DOHH2 (cell line): ENCODE measurements around the gene SERPING1.

ENCODE experiments used
- H3F3A ChIP-seq: fragments of 200-600 bp; sonication (generic), shearing (Covaris generic); 2 replicates; pipeline ENCODE4 v1.6.0; 2016; ENCODE audit warnings: antibody characterized with exemption, mild to moderate bottlenecking; ENCODE audit not compliant: control insufficient read depth, insufficient read depth
- H3K27ac ChIP-seq: fragments of 200-600 bp; sonication (generic); 2 replicates; pipeline ENCODE4 v1.5.1; 2014; ENCODE audit warnings: low read depth, mild to moderate bottlenecking, low read length, moderate library complexity
- H3K27me3 ChIP-seq: fragments of 200-600 bp; sonication (generic); 2 replicates; pipeline ENCODE4 v1.6.1; 2014; ENCODE audit warnings: mild to moderate bottlenecking, low read length, mixed read lengths; ENCODE audit not compliant: control insufficient read depth
- H3K36me3 ChIP-seq: fragments of 200-600 bp; sonication (generic); 2 replicates; pipeline ENCODE4 v1.6.1; 2014; ENCODE audit warnings: mild to moderate bottlenecking, low read length, moderate library complexity, mixed read lengths; ENCODE audit not compliant: control insufficient read depth
- H3K4me1 ChIP-seq: fragments of 200-600 bp; sonication (generic); 2 replicates; pipeline ENCODE4 v1.6.1; 2014; ENCODE audit warnings: mild to moderate bottlenecking, low read length, mixed read lengths; ENCODE audit not compliant: control insufficient read depth
- H3K4me2 ChIP-seq: fragments of 200-600 bp; sonication (generic); 2 replicates; pipeline ENCODE4 v1.6.0; 2014; ENCODE audit warnings: mild to moderate bottlenecking, low read length, moderate library complexity
- H3K4me3 ChIP-seq: fragments of 200-600 bp; sonication (generic); 2 replicates; pipeline ENCODE4 v1.5.1; 2014; ENCODE audit warnings: mild to moderate bottlenecking, low read length, mixed read lengths
- H3K79me2 ChIP-seq: fragments of 200-600 bp; sonication (generic); 2 replicates; pipeline ENCODE4 v1.6.1; 2014; ENCODE audit warnings: mild to moderate bottlenecking, low read length, mixed read lengths; ENCODE audit not compliant: control insufficient read depth
- H3K9me2 ChIP-seq: fragments of 200-600 bp; sonication (generic); replicated peaks from 2 replicates; pipeline ENCODE4 v1.6.1; 2014; ENCODE audit warnings: mild to moderate bottlenecking, low read length, mixed read lengths; ENCODE audit not compliant: control insufficient read depth
- H3K9me3 ChIP-seq: fragments of 200-600 bp; sonication (generic); 2 replicates; pipeline ENCODE4 v1.6.1; 2014; ENCODE audit warnings: antibody characterized with exemption, low read length, mixed read lengths; ENCODE audit not compliant: control insufficient read depth, insufficient read depth
- H4K20me1 ChIP-seq: fragments of 200-600 bp; sonication (generic); 2 replicates; pipeline ENCODE4 v1.6.0; 2014; ENCODE audit warnings: low read depth, mild to moderate bottlenecking, antibody characterized with exemption, low read length, moderate library complexity; ENCODE audit not compliant: control insufficient read depth, insufficient read depth
- CTCF ChIP-seq: fragments of 200-600 bp; sonication (generic); IDR thresholded peaks from one replicate; pipeline ENCODE4 v1.5.1; 2014; ENCODE audit warnings: antibody characterized with exemption, mild to moderate bottlenecking, low read depth, low read length; ENCODE audit not compliant: poor library complexity, severe bottlenecking
- EZH2phosphoT487 ChIP-seq: fragments of 200-600 bp; sonication (generic); IDR thresholded peaks from 2 replicates; pipeline ENCODE4 v1.6.1; 2017; ENCODE audit warnings: borderline replicate concordance, mild to moderate bottlenecking, antibody characterized with exemption, low read length, moderate library complexity, mixed read lengths

Gene SERPING1

GRCh38 chr11:57653163-57653562, 55.7 kb downstream of the SERPING1 start:
- no peaks in the 10 kb centered on the region for H3K9me2 ChIP-seq
- 0 out of 2 replicates have a peak overlapping the region, but pooled peaks have one; percentile 2 for H3K4me3 ChIP-seq
- no peak for TF ChIP-seq EZH2phosphoT487
- no peak for TF ChIP-seq CTCF
- H3K36me3 ChIP-seq, result peaks cover 4% of the 10 kb centered on the region; the same call in 1 of the 2 replicates
- no peaks in the 10 kb centered on the region for H3F3A ChIP-seq
- no peaks in the 10 kb centered on the region for H3K9me3 ChIP-seq
- no peak overlapping the region for H3K27ac ChIP-seq
- H3K79me2 ChIP-seq, result peaks cover 7% of the 10 kb centered on the region
- peaks cover 24% of the 10 kb centered on the region for H3K27me3 ChIP-seq
- peaks cover 37% of the 10 kb centered on the region for H3K4me1 ChIP-seq
- H4K20me1 ChIP-seq, result no peaks in the 10 kb centered on the region
- peak overlapping the region; percentile 50 for H3K4me2 ChIP-seq

- peaks cover 34% of the 10 kb centered on the region for H3K79me2 ChIP-seq
- H3K9me2 ChIP-seq, result no peaks in the 10 kb centered on the region
- peak overlapping the region; percentile 99 for H3K4me3 ChIP-seq
- no peaks in the 10 kb centered on the region for H3K9me3 ChIP-seq
- no peak overlapping the region for H3K27ac ChIP-seq
- no peaks in the 10 kb centered on the region for H4K20me1 ChIP-seq
- H3K27me3 ChIP-seq, result no peaks in the 10 kb centered on the region
- no peak for TF ChIP-seq CTCF
- TF ChIP-seq EZH2phosphoT487, result no peak
- H3K4me2 ChIP-seq, result peak overlapping the region; percentile 84
- H3F3A ChIP-seq, result no peaks in the 10 kb centered on the region
- peaks cover 25% of the 10 kb centered on the region for H3K4me1 ChIP-seq
- H3K36me3 ChIP-seq, result peaks cover 29% of the 10 kb centered on the region
Measured at GRCh38 chr11:57656885-57657193, 59.4 kb downstream of the SERPING1 start.

GRCh38 chr11:57657194-57658022, 59.9 kb downstream of the SERPING1 start, which contains the start of gene CLP1:
CLP1 (plus strand) TSS chr11:57657762; CDS start chr11:57659477, 1,715 bp downstream.
- no peak for TF ChIP-seq EZH2phosphoT487
- TF ChIP-seq CTCF, result no peak
- peak within 1 kb of the TSS; percentile 99 for H3K4me3 ChIP-seq
- H3K9me3 ChIP-seq, result no peaks in the 10 kb centered on the region
- peaks cover 24% of the 10 kb centered on the region for H3K4me1 ChIP-seq
- H3K4me2 ChIP-seq, result peak within 1 kb of the TSS; percentile 84
- H3F3A ChIP-seq, result peaks cover 1% of the 10 kb centered on the region; the same call in 1 of the 2 replicates
- no peaks in the 10 kb centered on the region for H3K9me2 ChIP-seq
- H3K36me3 ChIP-seq, result peaks cover 31% of the 10 kb centered on the region
- H3K27ac ChIP-seq, result peak within 1 kb of the TSS; percentile 55
- H3K79me2 ChIP-seq, result peaks cover 36% of the 10 kb centered on the region
- no peaks in the 10 kb centered on the region for H3K27me3 ChIP-seq
- no peaks in the 10 kb centered on the region; the same call in 1 of the 2 replicates for H4K20me1 ChIP-seq
